Measurements from ENCODE around the gene UBL4A.
"Not testable (repeated sequence)": the region's sequence is repeated elsewhere in the genome, so short reads cannot be mapped to it uniquely, and the experiment has no call there.

UBL4A gene

GRCh38 chrX:154507673-154508383 lies 21.4 kb upstream of the UBL4A start:
- no peak for DNase-seq

DNA sequence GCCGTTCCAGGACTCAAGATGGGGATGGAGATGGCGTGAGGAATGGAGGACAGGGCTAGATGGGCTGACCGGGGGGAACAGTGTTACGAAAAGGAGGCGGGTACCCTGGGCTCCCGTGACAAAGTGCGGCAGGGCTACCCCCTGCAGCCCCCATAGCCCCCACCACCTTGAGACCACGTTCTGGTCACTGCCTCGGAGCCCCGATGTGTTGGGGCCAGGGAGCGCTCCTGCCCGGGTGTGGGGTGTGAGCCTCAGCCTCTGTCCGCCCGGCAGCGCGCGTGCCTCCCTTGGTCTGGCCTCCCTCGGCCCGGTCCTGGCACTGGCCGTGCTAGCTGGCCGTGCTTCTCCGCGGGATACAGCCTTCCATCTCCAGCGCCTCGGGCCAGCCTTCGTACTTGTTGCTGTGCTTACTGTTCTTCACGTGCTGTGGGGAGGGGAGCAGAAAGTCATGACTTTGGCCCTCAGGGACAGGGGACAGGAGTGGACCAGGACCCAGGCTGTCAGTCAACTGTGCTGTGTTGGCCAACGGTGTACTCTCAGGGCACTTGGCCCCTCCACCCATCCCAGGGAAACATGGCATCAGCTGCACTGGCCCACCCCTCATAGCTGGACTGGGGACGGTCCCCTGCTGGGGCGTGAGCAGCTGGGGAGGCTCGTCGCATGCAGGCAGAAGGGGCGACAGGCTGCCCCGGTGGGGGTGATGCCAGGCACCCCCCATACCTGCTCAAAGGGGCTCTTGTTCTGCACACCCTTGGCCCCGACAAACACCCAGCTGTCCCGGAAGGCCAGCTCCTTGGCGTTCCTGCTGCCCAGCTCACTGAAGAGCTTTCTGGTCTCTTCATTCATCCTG lies 20.3 kb upstream of the UBL4A start:
- DNase-seq = no peak

DNA sequence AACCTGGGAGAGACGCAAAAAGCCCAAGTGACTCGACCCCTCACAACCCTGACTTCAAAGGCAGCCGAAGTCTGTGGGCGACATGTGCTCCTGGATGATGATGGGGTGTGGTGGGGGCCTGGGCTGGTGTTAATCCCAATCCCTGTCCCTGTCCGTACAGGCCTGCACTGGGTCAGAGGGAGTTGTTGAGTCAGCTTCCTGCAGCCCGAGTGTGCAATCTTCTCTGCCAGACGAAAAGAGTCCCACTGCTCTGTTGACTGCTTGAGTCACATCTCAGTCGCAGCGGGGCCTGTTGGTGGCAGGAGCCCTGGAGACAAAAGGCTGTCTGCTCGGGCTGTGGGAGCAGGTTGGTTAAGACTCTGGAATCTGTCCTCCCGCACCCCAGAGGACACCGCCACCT lies 19.3 kb upstream of the UBL4A start:
- no peak for DNase-seq

- no peak for DNase-seq
Measured at GRCh38 chrX:154502989-154503388, 16.6 kb upstream of the UBL4A start.

GRCh38 chrX:154502098-154502497 lies 15.7 kb upstream of the UBL4A start:
- no peak for DNase-seq

GRCh38 chrX:154501423-154501822 lies 15.0 kb upstream of the UBL4A start:
- not testable (repeated sequence) for DNase-seq

DNA sequence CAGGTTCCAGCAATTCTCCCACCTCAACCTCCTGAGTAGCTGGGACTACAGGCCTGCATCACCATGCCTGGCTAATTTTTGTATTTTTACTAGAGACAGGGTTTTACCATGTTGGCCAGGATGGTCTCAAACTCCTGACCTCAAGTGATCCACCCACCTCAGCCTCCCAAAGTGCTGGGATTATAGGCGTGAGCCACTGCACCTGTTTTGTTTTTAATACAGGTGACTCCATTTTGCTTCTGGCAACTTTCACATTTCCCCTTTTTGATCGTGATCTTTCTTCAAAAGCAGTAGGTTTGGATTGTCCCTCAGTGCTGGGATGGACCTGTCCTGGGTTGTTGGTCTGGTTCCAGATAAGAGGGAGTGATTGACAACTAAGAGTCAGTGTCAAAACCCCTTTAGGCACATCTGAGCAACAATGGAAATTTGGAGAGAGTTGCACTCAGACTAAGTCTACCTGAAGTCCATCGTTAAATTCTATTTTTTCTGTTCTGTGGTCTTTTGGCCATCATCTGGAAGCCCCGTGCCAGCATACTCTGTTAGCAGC lies 10.2 kb upstream of the UBL4A start:
- not testable (repeated sequence) for DNase-seq

DNA sequence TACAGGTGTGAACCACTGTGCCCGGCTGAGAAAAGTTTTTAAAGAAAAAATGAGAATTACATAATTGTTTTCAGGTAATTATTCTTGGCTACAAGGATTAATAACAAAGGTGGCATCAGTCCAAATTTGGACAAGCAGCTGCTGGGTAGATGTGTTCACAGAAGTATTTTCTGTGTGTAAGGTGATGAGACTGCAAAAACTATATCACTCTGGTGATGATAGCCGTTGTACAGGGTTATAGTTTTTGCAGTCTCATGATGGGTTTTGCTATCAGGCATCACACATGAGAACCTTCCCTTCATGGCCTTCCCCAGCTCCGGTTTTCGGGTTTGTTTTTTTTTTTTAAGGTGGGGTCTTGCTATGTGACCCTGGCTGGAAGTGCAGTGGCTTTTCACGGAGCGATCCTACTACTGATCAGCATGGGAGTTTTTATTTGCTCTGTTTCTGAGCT lies 9.1 kb upstream of the UBL4A start:
- DNase-seq = no peak

- no peak for DNase-seq
Measured at GRCh38 chrX:154494715-154495114, 8.3 kb upstream of the UBL4A start.

GRCh38 chrX:154490414-154491083 lies 4.1 kb upstream of the UBL4A start, which contains the start of gene SLC10A3:
Gene SLC10A3, minus strand, starts transcription at chrX:154490629. Its CDS starts 1,689 bp downstream, at chrX:154488940.
- peak; percentile 95 for DNase-seq

DNA sequence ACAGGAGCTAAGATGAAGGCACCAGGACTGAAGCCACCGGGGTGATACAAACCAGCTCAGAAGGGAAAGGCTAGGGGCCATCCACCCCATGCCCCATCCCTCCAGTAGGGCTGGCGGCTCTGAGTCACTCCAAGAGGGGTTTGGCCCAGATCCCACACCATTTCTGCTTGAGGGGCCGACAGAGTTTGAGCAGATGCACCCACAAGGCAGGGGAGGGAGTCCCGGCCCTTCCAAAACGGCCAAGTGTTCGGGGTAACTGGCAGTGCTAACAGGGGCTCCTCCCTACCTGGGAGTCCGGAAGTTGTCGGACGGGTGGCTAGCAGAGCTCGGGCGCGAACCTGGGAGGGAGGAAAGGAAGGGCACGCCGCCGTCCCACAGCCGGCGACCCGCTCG lies 3.6 kb upstream of the UBL4A start:
- DNase-seq = peak; percentile 70

- DNase-seq = no peak
Measured at GRCh38 chrX:154489182-154489581, 2.8 kb upstream of the UBL4A start.

- DNase-seq = no peak
Measured at GRCh38 chrX:154488336-154489075, 2.1 kb upstream of the UBL4A start.

GRCh38 chrX:154487518-154488290 lies 1.3 kb upstream of the UBL4A start:
- DNase-seq = no peak

GRCh38 chrX:154486052-154486395 lies 391 bp downstream of the UBL4A start:
- peak; percentile 75 for DNase-seq

- DNase-seq = no peak
Measured at GRCh38 chrX:154485150-154486051, 1.0 kb downstream of the UBL4A start.

GRCh38 chrX:154484255-154485149 lies 1.9 kb downstream of the UBL4A start:
- DNase-seq = no peak

GRCh38 chrX:154483325-154483724 lies 3.1 kb downstream of the UBL4A start:
- DNase-seq = no peak

DNA sequence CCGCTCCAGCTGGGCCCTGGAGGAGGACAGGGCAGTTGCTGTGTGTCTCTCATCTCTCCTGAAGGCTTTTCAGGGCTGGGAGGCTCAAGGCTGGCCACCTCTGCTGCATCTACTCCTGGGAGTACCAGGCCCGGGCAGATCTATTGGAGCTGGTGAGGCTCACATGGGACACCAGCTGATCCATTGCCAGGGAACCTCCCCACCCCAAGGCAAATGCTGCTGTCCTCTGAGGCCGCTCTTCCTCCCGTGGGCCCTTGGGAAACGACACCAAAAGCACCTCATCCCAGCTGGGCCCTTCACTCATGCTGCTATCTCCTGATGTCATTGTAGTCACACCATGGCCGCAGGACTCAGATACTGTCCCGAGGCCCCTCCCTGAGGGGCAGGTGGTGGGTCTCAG lies 3.6 kb downstream of the UBL4A start:
- DNase-seq = no peak
